Measurements from ENCODE around the gene DLGAP1. TPM values are rescaled to one million over a fixed set of nuclear protein-coding genes. Genes with fewer than 3 reads are reported as not detected.
"Not testable (repeated sequence)": the region's sequence is repeated elsewhere in the genome, so short reads cannot be mapped to it uniquely, and the experiment has no call there.

The DLGAP1 gene
- total and polyA plus RNA-seq, 5 donors from 2014 or later = 0.11 to 5.4 (median 0.68) TPM

- no peak for DNase-seq
- H3K36me3 Mint-ChIP-seq = no peaks in the 10 kb centered on the region
- no peak overlapping the region for H3K4me3 Mint-ChIP-seq
- no peaks in the 10 kb centered on the region for H3K9me3 ChIP-seq (ENCODE audit: control insufficient read depth in 2 of 2, low read length in 2 of 2)
- peak overlapping the region in 1 of 3 donors; percentile 33 for H3K27ac Mint-ChIP-seq
- H3K4me1 ChIP-seq (ENCODE audit: control insufficient read depth, insufficient read depth, low read length, poor library complexity, severe bottlenecking) = no peaks in the 10 kb centered on the region
- H3K4me3 ChIP-seq (ENCODE audit: low read depth, low read length) = no peak overlapping the region
- no peak overlapping the region for H3K27ac ChIP-seq (ENCODE audit: insufficient read depth, low read length, poor library complexity, severe bottlenecking)
- H3K27me3 ChIP-seq (ENCODE audit: control insufficient read depth, insufficient read depth, low read length) = no peaks in the 10 kb centered on the region
- H3K4me1 Mint-ChIP-seq = peaks cover 0 to 2% (median under 1%) of the 10 kb centered on the region in 4 donors
- peaks cover 0 to 1% (median 0%) of the 10 kb centered on the region in 7 donors for H3K9me3 Mint-ChIP-seq
- H3K36me3 ChIP-seq (ENCODE audit: control insufficient read depth, insufficient read depth, low read length) = no peaks in the 10 kb centered on the region
- ATAC-seq (ENCODE audit: low read depth in 2 of 2) = no peak
- peaks cover 16% of the 10 kb centered on the region for H3K27me3 Mint-ChIP-seq
Observed at GRCh38 chr18:3652380-3653262, 802.5 kb downstream of the DLGAP1 start.

DNA sequence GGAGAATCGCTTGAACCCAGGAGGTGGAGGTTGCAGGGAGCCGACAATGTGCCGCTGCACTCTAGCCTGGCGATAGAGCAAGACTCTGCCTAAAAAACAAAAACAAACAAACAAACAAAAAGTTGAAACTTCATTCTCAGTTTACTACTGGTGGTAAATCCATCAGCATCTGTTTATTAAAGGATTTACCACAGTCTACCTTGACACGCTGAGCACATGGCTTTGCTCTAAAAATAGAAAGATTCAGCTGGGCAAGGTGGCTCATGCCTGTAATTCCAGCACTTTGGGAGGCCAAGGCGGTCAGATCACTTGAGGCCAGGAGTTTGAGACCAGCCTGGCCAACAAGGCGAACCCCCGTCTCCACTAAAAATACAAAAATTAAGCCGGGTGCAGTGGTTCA lies 803.8 kb downstream of the DLGAP1 start:
- Histone ChIP-seq H3K4me1 (ENCODE audit: control insufficient read depth, insufficient read depth, low read length, poor library complexity, severe bottlenecking) (no peaks in the 10 kb centered on the region), H3K4me3 (ENCODE audit: low read depth, low read length) (no peak overlapping the region), H3K27me3 (ENCODE audit: control insufficient read depth, insufficient read depth, low read length) (no peaks in the 10 kb centered on the region), H3K9me3 (ENCODE audit: control insufficient read depth in 2 of 2, low read length in 2 of 2) (no peaks in the 10 kb centered on the region), H3K36me3 (ENCODE audit: control insufficient read depth, insufficient read depth, low read length) (no peaks in the 10 kb centered on the region), H3K27ac (ENCODE audit: insufficient read depth, low read length, poor library complexity, severe bottlenecking) (no peak overlapping the region)
- peaks cover 0 to 1% (median 0%) of the 10 kb centered on the region in 7 donors for H3K9me3 Mint-ChIP-seq
- H3K27ac Mint-ChIP-seq = peak overlapping the region in 1 of 3 donors; percentile 71
- DNase-seq = no peak
- H3K4me1 Mint-ChIP-seq = peaks cover 0 to 2% (median under 1%) of the 10 kb centered on the region in 4 donors
- no peak overlapping the region for H3K4me3 Mint-ChIP-seq
- no peaks in the 10 kb centered on the region for H3K36me3 Mint-ChIP-seq
- H3K27me3 Mint-ChIP-seq = peaks cover 16% of the 10 kb centered on the region
- no peak for ATAC-seq (ENCODE audit: low read depth in 2 of 2)

GRCh38 chr18:3650521-3651042 lies 804.5 kb downstream of the DLGAP1 start:
- not testable (repeated sequence) for H3K27ac Mint-ChIP-seq; H3K9me3 Mint-ChIP-seq; H3K4me1 ChIP-seq (ENCODE audit: control insufficient read depth, insufficient read depth, low read length, poor library complexity, severe bottlenecking); H3K9me3 ChIP-seq (ENCODE audit: control insufficient read depth in 2 of 2, low read length in 2 of 2); H3K4me1 Mint-ChIP-seq; H3K4me3 Mint-ChIP-seq; H3K27ac ChIP-seq (ENCODE audit: insufficient read depth, low read length, poor library complexity, severe bottlenecking); ATAC-seq (ENCODE audit: low read depth in 2 of 2); DNase-seq; H3K27me3 ChIP-seq (ENCODE audit: control insufficient read depth, insufficient read depth, low read length); H3K36me3 ChIP-seq (ENCODE audit: control insufficient read depth, insufficient read depth, low read length); H3K36me3 Mint-ChIP-seq; H3K4me3 ChIP-seq (ENCODE audit: low read depth, low read length)
- peaks cover 16% of the 10 kb centered on the region for H3K27me3 Mint-ChIP-seq

GRCh38 chr18:3649633-3650426 lies 805.3 kb downstream of the DLGAP1 start:
- H3K4me3 ChIP-seq (ENCODE audit: low read depth, low read length) = no peak overlapping the region
- DNase-seq (no peak), ATAC-seq (ENCODE audit: low read depth in 2 of 2) (no peak)
- H3K36me3 ChIP-seq (ENCODE audit: control insufficient read depth, insufficient read depth, low read length) = no peaks in the 10 kb centered on the region
- H3K9me3 ChIP-seq (ENCODE audit: control insufficient read depth in 2 of 2, low read length in 2 of 2) = no peaks in the 10 kb centered on the region
- Mint-ChIP-seq H3K36me3 (no peaks in the 10 kb centered on the region), H3K4me1 (peaks cover 0 to 6% (median 4%) of the 10 kb centered on the region in 4 donors), H3K9me3 (peaks cover 0 to 1% (median 0%) of the 10 kb centered on the region in 7 donors), H3K4me3 (no peak overlapping the region), H3K27ac (no peak overlapping the region), H3K27me3 (peaks cover 17% of the 10 kb centered on the region)
- no peaks in the 10 kb centered on the region for H3K27me3 ChIP-seq (ENCODE audit: control insufficient read depth, insufficient read depth, low read length)
- H3K4me1 ChIP-seq (ENCODE audit: control insufficient read depth, insufficient read depth, low read length, poor library complexity, severe bottlenecking) = no peaks in the 10 kb centered on the region
- no peak overlapping the region for H3K27ac ChIP-seq (ENCODE audit: insufficient read depth, low read length, poor library complexity, severe bottlenecking)

GRCh38 chr18:3649135-3649632 lies 805.9 kb downstream of the DLGAP1 start:
- DNase-seq (no peak), ATAC-seq (ENCODE audit: low read depth in 2 of 2) (no peak)
- no peaks in the 10 kb centered on the region for H3K4me1 ChIP-seq (ENCODE audit: control insufficient read depth, insufficient read depth, low read length, poor library complexity, severe bottlenecking)
- H3K4me3 ChIP-seq (ENCODE audit: low read depth, low read length) = no peak overlapping the region
- H3K36me3 ChIP-seq (ENCODE audit: control insufficient read depth, insufficient read depth, low read length) = no peaks in the 10 kb centered on the region
- H3K27ac ChIP-seq (ENCODE audit: insufficient read depth, low read length, poor library complexity, severe bottlenecking) = no peak overlapping the region
- H3K36me3 Mint-ChIP-seq = no peaks in the 10 kb centered on the region
- no peaks in the 10 kb centered on the region for H3K27me3 ChIP-seq (ENCODE audit: control insufficient read depth, insufficient read depth, low read length)
- peaks cover 21% of the 10 kb centered on the region for H3K27me3 Mint-ChIP-seq
- H3K4me1 Mint-ChIP-seq = peaks cover 0 to 6% (median 4%) of the 10 kb centered on the region in 4 donors
- H3K9me3 ChIP-seq (ENCODE audit: control insufficient read depth in 2 of 2, low read length in 2 of 2) = no peaks in the 10 kb centered on the region
- peaks cover 0 to 1% (median 0%) of the 10 kb centered on the region in 7 donors for H3K9me3 Mint-ChIP-seq
- no peak overlapping the region for H3K4me3 Mint-ChIP-seq
- H3K27ac Mint-ChIP-seq = no peak overlapping the region

GRCh38 chr18:3648641-3649040 lies 806.5 kb downstream of the DLGAP1 start:
- Mint-ChIP-seq H3K4me3 (no peak overlapping the region), H3K4me1 (peaks cover 0 to 6% (median 4%) of the 10 kb centered on the region in 4 donors), H3K27ac (no peak overlapping the region), H3K36me3 (no peaks in the 10 kb centered on the region), H3K27me3 (peaks cover 21% of the 10 kb centered on the region), H3K9me3 (peaks cover 0 to 1% (median 0%) of the 10 kb centered on the region in 7 donors)
- no peaks in the 10 kb centered on the region for H3K4me1 ChIP-seq (ENCODE audit: control insufficient read depth, insufficient read depth, low read length, poor library complexity, severe bottlenecking)
- no peaks in the 10 kb centered on the region for H3K36me3 ChIP-seq (ENCODE audit: control insufficient read depth, insufficient read depth, low read length)
- no peak for ATAC-seq (ENCODE audit: low read depth in 2 of 2)
- no peak overlapping the region for H3K4me3 ChIP-seq (ENCODE audit: low read depth, low read length)
- no peak overlapping the region for H3K27ac ChIP-seq (ENCODE audit: insufficient read depth, low read length, poor library complexity, severe bottlenecking)
- no peaks in the 10 kb centered on the region for H3K27me3 ChIP-seq (ENCODE audit: control insufficient read depth, insufficient read depth, low read length)
- H3K9me3 ChIP-seq (ENCODE audit: control insufficient read depth in 2 of 2, low read length in 2 of 2) = no peaks in the 10 kb centered on the region
- DNase-seq = no peak

GRCh38 chr18:3648200-3648599 lies 806.9 kb downstream of the DLGAP1 start:
- no peak overlapping the region for H3K4me3 Mint-ChIP-seq
- no peak overlapping the region for H3K27ac ChIP-seq (ENCODE audit: insufficient read depth, low read length, poor library complexity, severe bottlenecking)
- H3K27me3 Mint-ChIP-seq = peaks cover 20% of the 10 kb centered on the region
- H3K27ac Mint-ChIP-seq = no peak overlapping the region
- no peak overlapping the region for H3K4me3 ChIP-seq (ENCODE audit: low read depth, low read length)
- H3K4me1 ChIP-seq (ENCODE audit: control insufficient read depth, insufficient read depth, low read length, poor library complexity, severe bottlenecking) = no peaks in the 10 kb centered on the region
- H3K4me1 Mint-ChIP-seq = peaks cover 0 to 6% (median 4%) of the 10 kb centered on the region in 4 donors
- DNase-seq = no peak
- no peaks in the 10 kb centered on the region for H3K9me3 ChIP-seq (ENCODE audit: control insufficient read depth in 2 of 2, low read length in 2 of 2)
- no peaks in the 10 kb centered on the region for H3K36me3 ChIP-seq (ENCODE audit: control insufficient read depth, insufficient read depth, low read length)
- H3K36me3 Mint-ChIP-seq = no peaks in the 10 kb centered on the region
- ATAC-seq (ENCODE audit: low read depth in 2 of 2) = no peak
- H3K9me3 Mint-ChIP-seq = peaks cover 0 to 1% (median 0%) of the 10 kb centered on the region in 7 donors
- H3K27me3 ChIP-seq (ENCODE audit: control insufficient read depth, insufficient read depth, low read length) = no peaks in the 10 kb centered on the region

Data from CD4-positive, CD25-positive, alpha-beta regulatory T cell (primary cell).